IPS-NIHi11 (cell line): ENCODE data around the gene YIPF1.
A peak's percentile ranks its signal among the peaks of the same experiment; 100 is the strongest.
"Not testable (repeated sequence)": the region's sequence is repeated elsewhere in the genome, so short reads cannot be mapped to it uniquely, and the experiment has no call there.

ENCODE experiments used
- DNase-seq: peaks from one replicate; pipeline ENCODE4 v3.0.0; 2012; ENCODE audit warnings: mixed read lengths, low spot score

Gene YIPF1

GRCh38 chr1:53894644-53895043, 5.0 kb upstream of the YIPF1 start:
- no peak for DNase-seq

GRCh38 chr1:53893999-53894636, 4.5 kb upstream of the YIPF1 start, which contains the start of gene DIO1:
Gene DIO1, plus strand, starts transcription at chr1:53894187. Its CDS starts 24 bp downstream, at chr1:53894211.
- peak; percentile 53 for DNase-seq

GRCh38 chr1:53892911-53893310, 3.3 kb upstream of the YIPF1 start:
- no peak for DNase-seq

GRCh38 chr1:53891678-53892077, 2.1 kb upstream of the YIPF1 start:
- DNase-seq = no peak

- DNase-seq = no peak
Measured at GRCh38 chr1:53891018-53891417, 1.4 kb upstream of the YIPF1 start.

- no peak for DNase-seq
Measured at GRCh38 chr1:53890522-53890941, 935 bp upstream of the YIPF1 start.

- no peak for DNase-seq
Measured at GRCh38 chr1:53888681-53889080, 916 bp downstream of the YIPF1 start.

- not testable (repeated sequence) for DNase-seq
Measured at GRCh38 chr1:53883600-53883999, 6.0 kb downstream of the YIPF1 start.

GRCh38 chr1:53881853-53882252, 7.7 kb downstream of the YIPF1 start:
- not testable (repeated sequence) for DNase-seq

- peak; percentile 39 for DNase-seq
Measured at GRCh38 chr1:53878492-53879105, 11.0 kb downstream of the YIPF1 start.

GRCh38 chr1:53875150-53875549, 14.4 kb downstream of the YIPF1 start:
- DNase-seq = not testable (repeated sequence)

GRCh38 chr1:53871773-53872484, 17.7 kb downstream of the YIPF1 start:
- DNase-seq = no peak

- DNase-seq = no peak
Measured at GRCh38 chr1:53871221-53871620, 18.4 kb downstream of the YIPF1 start.

- no peak for DNase-seq
Measured at GRCh38 chr1:53869454-53870117, 20.0 kb downstream of the YIPF1 start.

- no peak for DNase-seq
Measured at GRCh38 chr1:53868565-53868964, 21.0 kb downstream of the YIPF1 start.

GRCh38 chr1:53862507-53862906, 27.1 kb downstream of the YIPF1 start:
- no peak for DNase-seq

- peak; percentile 83 for DNase-seq
Measured at GRCh38 chr1:53860967-53861411, 28.6 kb downstream of the YIPF1 start.

- DNase-seq = no peak
Measured at GRCh38 chr1:53851571-53852285, 37.9 kb downstream of the YIPF1 start.

GRCh38 chr1:53850082-53850673, 39.4 kb downstream of the YIPF1 start:
- no peak for DNase-seq

- DNase-seq = no peak
Measured at GRCh38 chr1:53847980-53848379, 41.6 kb downstream of the YIPF1 start.

- DNase-seq = no peak
Measured at GRCh38 chr1:53842347-53842746, 47.2 kb downstream of the YIPF1 start.

GRCh38 chr1:53838654-53838974, 51.0 kb downstream of the YIPF1 start:
- DNase-seq = no peak
